ENCODE measurements around the gene RNF20.

- TF ChIP-seq CTCF (IDR thresholded peaks at IDR 0.05; ENCODE audit: insufficient read depth, low read length, poor library complexity, severe bottlenecking) = no peak
- no peak for TF ChIP-seq EZH2phosphoT487 (conservative IDR thresholded peaks at IDR 0.05; ENCODE audit: low read length)
Measured at GRCh38 chr9:101579711-101580545, 46.3 kb downstream of the RNF20 start.

Data from SU-DHL-6 (cell line).